H1 (cell line): Measurements from ENCODE around the gene BRMS1. TPM values are rescaled to one million over a fixed set of nuclear protein-coding genes. Genes with fewer than 3 reads are reported as not detected.

Source experiments
- CTCF ChIA-PET: fragments of 300-600 bp; sonication (Branson Sonifier 250); formaldehyde crosslinking; loops from one replicate; lab custom pipeline; 2021; ENCODE audit not compliant: partially characterized antibody; lab: Charles Lee
- POLR2A ChIA-PET: fragments of 300-600 bp; sonication (Branson Sonifier 250); formaldehyde crosslinking; loops from one replicate; lab custom pipeline; 2021; ENCODE audit warnings: inconsistent platforms; ENCODE audit not compliant: partially characterized antibody; lab: Charles Lee
- DNase-seq, 2 experiments: peaks; one replicate each; pipeline versions ENCODE4 v3.0.0 to v3.0.0-alpha.2; 2010 to 2022; ENCODE audit warnings: low spot score in 2 of 2, low read depth in 1 of 2, mixed read lengths in 1 of 2
- FAIRE-seq: peaks from 2 replicates; lab custom pipeline; 2011; peaks lifted over from hg19 to GRCh38; lab: Jason Lieb, UNC
- H2AFZ ChIP-seq: 2 replicates; pipeline ENCODE4 v1.8.1; 2012; ENCODE audit warnings: low read length, inconsistent platforms
- H2AK5ac ChIP-seq: 2 replicates; pipeline ENCODE4 v1.6.1; 2013; ENCODE audit warnings: low read depth, low read length
- H2BK120ac ChIP-seq: replicated peaks from 2 replicates; pipeline ENCODE3; 2013; ENCODE audit warnings: low read depth, low read length, inconsistent platforms
- H2BK12ac ChIP-seq: 2 replicates; pipeline ENCODE4 v1.6.1; 2013; ENCODE audit warnings: low read depth, low read length
- H2BK15ac ChIP-seq: 2 replicates; pipeline ENCODE4 v1.6.1; 2013; ENCODE audit warnings: low read length
- H2BK20ac ChIP-seq: 2 replicates; pipeline ENCODE4 v1.6.1; 2013; ENCODE audit warnings: low read length
- H2BK5ac ChIP-seq: 2 replicates; pipeline ENCODE4 v1.6.1; 2013; ENCODE audit warnings: low read depth, low read length
- H3K14ac ChIP-seq: 2 replicates; pipeline ENCODE4 v1.6.1; 2013; ENCODE audit warnings: inconsistent platforms; ENCODE audit not compliant: insufficient read length
- H3K18ac ChIP-seq: 2 replicates; pipeline ENCODE4 v1.6.1; 2013; ENCODE audit warnings: low read length; ENCODE audit errors: extremely low read depth
- H3K23ac ChIP-seq: 2 replicates; pipeline ENCODE4 v1.6.1; 2013; ENCODE audit warnings: inconsistent platforms; ENCODE audit not compliant: insufficient read length
- H3K23me2 ChIP-seq: 2 replicates; pipeline ENCODE4 v1.6.1; 2013; ENCODE audit warnings: low read depth, low read length
- H3K27ac ChIP-seq: 2 replicates; pipeline ENCODE4 v1.6.1; 2011; ENCODE audit warnings: low read depth, low read length, inconsistent platforms
- H3K27me3 ChIP-seq, 4 experiments: replicated peaks in 1 of 4; 1 replicate in 1 of 4; 2 replicates in 3 of 4; pipeline versions ENCODE4 v1.6.1 to v1.8.1; 2011 to 2013; ENCODE audit warnings: low read length in 3 of 4, mild to moderate bottlenecking in 3 of 4, inconsistent platforms in 2 of 4, mixed read lengths in 2 of 4, moderate library complexity in 1 of 4; ENCODE audit not compliant: control insufficient read depth in 3 of 4, insufficient read depth in 3 of 4; ENCODE audit errors: extremely low read depth in 1 of 4
- H3K36me3 ChIP-seq, 4 experiments: 2 replicates each; pipeline versions ENCODE4 v1.6.1 to v1.8.1; 2011 to 2013; ENCODE audit warnings: mild to moderate bottlenecking in 4 of 4, low read length in 3 of 4, moderate library complexity in 2 of 4, control low read depth in 1 of 4, inconsistent platforms in 1 of 4; ENCODE audit not compliant: insufficient read depth in 4 of 4, control insufficient read depth in 2 of 4
- H3K4ac ChIP-seq: replicated peaks from 2 replicates; pipeline ENCODE3; 2013; ENCODE audit warnings: low read length, low read depth, mixed read lengths, inconsistent platforms; ENCODE audit not compliant: insufficient read length
- H3K4me1 ChIP-seq, 4 experiments: replicated peaks in 1 of 4; 1 replicate in 1 of 4; 2 replicates in 3 of 4; pipeline versions ENCODE4 v1.6.1 to v1.8.1; 2011 to 2013; ENCODE audit warnings: low read length in 3 of 4, inconsistent platforms in 2 of 4, mixed read lengths in 1 of 4; ENCODE audit not compliant: insufficient read depth in 4 of 4, control insufficient read depth in 3 of 4
- H3K4me2 ChIP-seq, 2 experiments: 2 replicates each; pipeline versions ENCODE4 v1.6.1 to v1.8.1; 2011 to 2013; ENCODE audit warnings: low read depth in 2 of 2, low read length in 2 of 2, control low read depth in 1 of 2, inconsistent platforms in 1 of 2, mild to moderate bottlenecking in 1 of 2; ENCODE audit not compliant: insufficient read depth in 1 of 2
- H3K4me3 ChIP-seq, 4 experiments: fragments of 200-600, 300-600 bp in 1 of 4; sonication (generic), shearing (Covaris generic), sonication (Bioruptor Twin) in 1 of 4; 2 replicates each; pipeline versions ENCODE4 v1.5.1 to v1.8.1; 2011 to 2016; ENCODE audit warnings: low read length in 4 of 4, low read depth in 3 of 4, control low read depth in 2 of 4, inconsistent platforms in 2 of 4, mild to moderate bottlenecking in 2 of 4, mixed read lengths in 1 of 4, moderate library complexity in 1 of 4; ENCODE audit not compliant: insufficient read depth in 2 of 4; ENCODE audit errors: extremely low read depth in 1 of 4
- H3K56ac ChIP-seq: replicated peaks from 2 replicates; pipeline ENCODE3; 2013; ENCODE audit warnings: low read depth, mild to moderate bottlenecking, mixed read lengths, low read length, inconsistent platforms; ENCODE audit not compliant: insufficient read length
- H3K79me1 ChIP-seq: 2 replicates; pipeline ENCODE4 v1.6.1; 2013; ENCODE audit warnings: low read depth, low read length, control low read depth
- H3K79me2 ChIP-seq, 2 experiments: 2 replicates each; pipeline versions ENCODE4 v1.6.1 to v1.8.1; 2012 to 2013; ENCODE audit warnings: low read length in 2 of 2, mild to moderate bottlenecking in 2 of 2, inconsistent platforms in 1 of 2; ENCODE audit not compliant: insufficient read depth in 2 of 2, control insufficient read depth in 1 of 2
- H3K9ac ChIP-seq, 4 experiments: replicated peaks in 1 of 4; 1 replicate in 1 of 4; 2 replicates in 3 of 4; pipeline versions ENCODE4 v1.6.1 to v1.8.1; 2011 to 2013; ENCODE audit warnings: low read depth in 3 of 4, low read length in 3 of 4, control low read depth in 2 of 4, mild to moderate bottlenecking in 2 of 4, moderate library complexity in 2 of 4, inconsistent platforms in 1 of 4; ENCODE audit errors: extremely low read depth in 1 of 4
- H3K9me3 ChIP-seq, 2 experiments: 2 replicates each; pipeline versions ENCODE4 v1.6.1 to v1.8.1; 2012 to 2013; ENCODE audit warnings: mild to moderate bottlenecking in 2 of 2, moderate library complexity in 2 of 2, control low read depth in 1 of 2, inconsistent platforms in 1 of 2, low read depth in 1 of 2, low read length in 1 of 2, mixed read lengths in 1 of 2; ENCODE audit not compliant: insufficient read depth in 2 of 2
- H4K20me1 ChIP-seq, 2 experiments: replicated peaks in 1 of 2; 2 replicates each; pipeline versions ENCODE3 to v1.8.1; 2011 to 2013; ENCODE audit warnings: inconsistent platforms in 2 of 2, low read length in 2 of 2, mild to moderate bottlenecking in 1 of 2; ENCODE audit not compliant: insufficient read depth in 2 of 2, control insufficient read depth in 1 of 2
- H4K5ac ChIP-seq: 2 replicates; pipeline ENCODE4 v1.6.1; 2013; ENCODE audit warnings: low read length, low read depth, mixed read lengths, inconsistent platforms; ENCODE audit not compliant: insufficient read length
- H4K8ac ChIP-seq: 2 replicates; pipeline ENCODE4 v1.8.0; 2013; ENCODE audit warnings: mild to moderate bottlenecking, moderate library complexity, low read length, inconsistent platforms; ENCODE audit not compliant: insufficient read depth; ENCODE audit errors: extremely low read depth
- H4K91ac ChIP-seq: replicated peaks from 2 replicates; pipeline ENCODE3; 2013; ENCODE audit warnings: low read length, mixed read lengths, inconsistent platforms; ENCODE audit not compliant: insufficient read length
- HDAC2 ChIP-seq, 2 experiments: fragments of 300-600 bp in 1 of 2; sonication (generic) in 1 of 2; IDR thresholded peaks; 2 replicates each; pipeline ENCODE4 v1.6.1; 2011 to 2012; ENCODE audit warnings: low read depth in 2 of 2, low read length in 2 of 2, mild to moderate bottlenecking in 2 of 2, moderate library complexity in 2 of 2, borderline replicate concordance in 1 of 2, inconsistent platforms in 1 of 2
- WGBS, 2 experiments: shearing (Covaris generic) in 1 of 2; methylation state at CpG; one replicate each; pipeline versions ENCODE4 v1.1.6 to v1.1.7; 2013 to 2015; ENCODE audit warnings: low lambda C conversion rate in 2 of 2, mixed read lengths in 2 of 2, inconsistent platforms in 1 of 2, low coverage in 1 of 2, missing lambda C conversion rate in 1 of 2; ENCODE audit not compliant: insufficient replicate concordance in 2 of 2, insufficient coverage in 1 of 2, insufficient read length in 1 of 2; ENCODE audit errors: extremely low coverage in 1 of 2, missing lambda C conversion rate in 1 of 2; 5-methylcytosine and 5-hydroxymethylcytosine counted together
- polyA plus RNA-seq, 7 experiments: library from polyadenylated mRNA; depleted of rRNA in 3 of 7; stranded (reverse) in 5 of 7; unstranded in 2 of 7; fragments of >200 nt in 5 of 7; fragments of 200-250 nt in 2 of 7; gene quantifications; 1 replicate in 5 of 7; 2 replicates in 1 of 7; 4 replicates in 1 of 7; pipeline versions ENCODE4 v1.2.1 to v1.2.3, GENCODE V29; 2011 to 2013; ENCODE audit warnings: missing spikeins in 2 of 7, mixed read lengths in 2 of 7
- total RNA-seq: library from RNA; stranded (reverse); fragmentation: NEBNext Ultra II Directional; extraction: Animal tissue kit (Norgen Biotek cat#: 25700); gene quantifications from 2 replicates; pipeline ENCODE4 v1.2.1, GENCODE V29; 2021

The BRMS1 gene
- total and polyA plus RNA-seq, 2 of the 8 experiments (the other 6 are each of a cell fraction or from before 2014, with no cell fraction given), result 39.2 to 46.1 TPM

DNA sequence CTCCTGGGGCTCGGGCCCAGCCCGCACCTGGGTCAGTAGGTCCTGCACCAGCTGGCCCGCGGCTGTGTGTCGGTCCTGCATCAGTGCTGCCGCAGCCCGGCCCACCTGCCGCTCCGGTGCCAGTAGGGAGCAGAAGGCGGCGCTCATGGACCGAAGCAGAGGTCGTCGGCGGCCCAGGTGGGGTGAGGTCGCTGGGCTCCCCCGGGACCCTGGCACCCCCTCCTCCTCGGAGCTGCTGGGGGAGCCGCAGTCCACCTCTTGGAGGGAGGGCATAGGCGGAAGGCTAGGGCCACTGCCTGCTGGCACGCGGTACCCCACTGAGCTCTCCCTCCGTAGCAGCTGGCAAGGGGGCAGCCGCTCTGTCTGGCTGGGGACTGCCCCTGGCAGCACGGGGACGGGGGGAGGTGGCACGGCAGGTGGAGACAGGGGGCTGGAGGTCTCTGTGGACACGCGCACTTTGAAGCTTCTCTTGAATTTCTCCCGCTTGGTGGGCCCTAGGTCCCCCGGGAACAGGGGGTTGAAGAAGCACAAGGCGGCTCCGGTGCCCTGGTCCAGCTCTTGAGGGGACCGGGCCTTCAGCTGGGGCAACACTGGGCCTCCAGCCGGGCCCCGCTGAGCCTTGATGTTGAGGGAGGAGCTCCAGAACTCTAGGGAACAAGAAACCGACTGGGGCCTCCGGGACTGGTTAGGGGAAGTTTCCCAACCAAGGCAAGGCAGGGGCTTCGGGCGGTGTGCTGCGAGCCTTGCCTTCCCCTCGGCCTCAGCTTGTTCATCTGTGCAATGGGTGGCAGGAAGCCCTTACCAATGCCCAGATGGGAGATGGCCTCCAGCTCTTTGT is 10.1 kb downstream of the BRMS1 start:
- Histone ChIP-seq H2AFZ (no peak overlapping the region), H3K36me3 (no peaks in the 10 kb centered on the region; a peak in 1 of 8 replicates), H3K18ac (no peak overlapping the region), H4K20me1 (no peaks in the 10 kb centered on the region), H3K79me1 (no peaks in the 10 kb centered on the region), H3K4me1 (peaks cover 0 to 20% (median 14%) of the 10 kb centered on the region in 4 experiments; a peak in 6 of 7 replicates), H2BK5ac (peak overlapping the region; percentile 85; the same call in 1 of the 2 replicates), H3K23me2 (no peaks in the 10 kb centered on the region; the same call in 1 of the 2 replicates), H2BK12ac (peak overlapping the region; percentile 75; the same call in 1 of the 2 replicates), H4K5ac (no peak overlapping the region), H2AK5ac (peak overlapping the region; percentile 93; the same call in 1 of the 2 replicates), H2BK20ac (no peak overlapping the region), H3K14ac (no peak overlapping the region), H3K27me3 (no peaks in the 10 kb centered on the region; a peak in 2 of 7 replicates), H4K8ac (peak overlapping the region; percentile 71), H3K9ac (no peak overlapping the region), H3K23ac (no peak overlapping the region), H3K9me3 (no peaks in the 10 kb centered on the region), H2BK15ac (peak overlapping the region; percentile 98; the same call in 1 of the 2 replicates), H3K56ac (no peak overlapping the region), H4K91ac (peak overlapping the region; percentile 20), H3K4me3 (peak overlapping the region in 2 of 4 experiments; percentile 52 to 62; a peak in 3 of 8 replicates), H3K4ac (peak overlapping the region; percentile 44), H3K4me2 (peak overlapping the region; percentile 68 to 81; a peak in 2 of 4 replicates), H3K27ac (no peak overlapping the region), H2BK120ac (no peak overlapping the region), H3K79me2 (no peaks in the 10 kb centered on the region)
- no peak for FAIRE-seq
- 85% methylated on average over 41 of the region's 42 CpGs; no CpG with 5 or more reads in 1 of the 2 experiments for WGBS, 2 experiments
- no peak for DNase-seq
- CTCF ChIA-PET, result interaction anchor here (0.8 to 8.7 kb wide), 18 partner anchors 11 to 144 kb away, joined by 3 to 242 read pairs (median 8); partner anchors contain the start of genes BRMS1, CD248 and YIF1A
- POLR2A ChIA-PET, result interaction anchor here (0.6 to 8.5 kb wide), 13 partner anchors 11 to 533 kb away, joined by 3 to 61 read pairs (median 7); partner anchors contain the start of genes B4GAT1, BRMS1 and CD248
- TF ChIP-seq HDAC2 (IDR thresholded peaks at IDR 0.05; ENCODE audit: borderline replicate concordance in 1 of 2, low read depth in 2 of 2, low read length in 2 of 2), result no peak
